Activated gamma-delta T cell (primary cell): ENCODE results near the gene C15orf40.
"Not testable (repeated sequence)": the region's sequence is repeated elsewhere in the genome, so short reads cannot be mapped to it uniquely, and the experiment has no call there.

Source experiments
- DNase-seq: peaks from one replicate; lab custom pipeline; 2025; lab: John Stamatoyannopoulos, UW

C15orf40 gene

DNA sequence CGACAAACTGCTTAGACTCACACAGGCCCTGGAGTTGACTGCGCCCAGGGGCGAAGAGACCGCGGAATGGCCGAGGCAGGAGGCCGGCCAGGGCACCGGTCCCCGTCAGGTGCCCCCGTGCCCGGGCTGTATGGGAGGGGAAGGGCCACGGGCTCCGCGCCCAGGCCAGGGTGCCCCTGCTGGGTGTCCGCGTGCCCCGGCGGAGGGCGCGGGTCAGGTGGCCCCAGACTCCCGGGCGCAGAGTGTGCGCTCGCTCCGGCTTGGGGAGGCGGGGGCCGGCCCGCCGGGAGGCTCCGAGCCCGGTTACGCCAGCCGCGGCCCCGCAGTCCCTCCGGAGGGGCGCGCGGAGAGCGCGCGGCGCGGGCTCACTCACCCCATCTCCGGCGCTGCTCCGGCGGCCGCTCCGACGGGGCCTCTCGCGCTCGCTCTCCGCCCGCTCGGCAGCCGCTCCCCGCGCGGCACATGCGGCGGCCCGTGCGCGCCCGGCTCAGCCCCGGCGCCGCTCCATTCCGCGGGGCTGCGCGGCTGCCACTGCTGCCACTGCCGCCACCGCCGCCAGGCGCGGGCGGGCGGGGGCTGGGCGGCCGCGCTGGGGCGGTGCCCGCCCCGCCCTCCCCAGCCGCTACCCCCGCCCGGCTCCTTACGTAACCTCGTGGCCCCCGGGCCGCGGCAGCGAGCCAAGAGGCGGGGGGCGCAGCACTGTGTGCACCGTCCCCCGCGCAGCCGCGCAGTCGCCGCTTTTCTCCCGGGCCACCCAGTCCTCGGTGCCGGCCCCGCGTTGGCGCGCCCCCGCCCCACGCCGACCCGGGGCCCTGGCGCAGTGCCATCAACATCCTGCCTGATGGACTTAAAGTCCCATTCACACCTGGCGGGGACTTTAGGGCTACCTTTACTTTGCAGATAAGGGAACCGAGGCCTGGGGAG lies 59.0 kb downstream of the C15orf40 start, which contains the start of gene HOMER2:
HOMER2 (minus strand) TSS at position 563 of the 924 bp plus-strand sequence; CDS start at position 378, 185 bp downstream.
- DNase-seq, result no peak

DNA sequence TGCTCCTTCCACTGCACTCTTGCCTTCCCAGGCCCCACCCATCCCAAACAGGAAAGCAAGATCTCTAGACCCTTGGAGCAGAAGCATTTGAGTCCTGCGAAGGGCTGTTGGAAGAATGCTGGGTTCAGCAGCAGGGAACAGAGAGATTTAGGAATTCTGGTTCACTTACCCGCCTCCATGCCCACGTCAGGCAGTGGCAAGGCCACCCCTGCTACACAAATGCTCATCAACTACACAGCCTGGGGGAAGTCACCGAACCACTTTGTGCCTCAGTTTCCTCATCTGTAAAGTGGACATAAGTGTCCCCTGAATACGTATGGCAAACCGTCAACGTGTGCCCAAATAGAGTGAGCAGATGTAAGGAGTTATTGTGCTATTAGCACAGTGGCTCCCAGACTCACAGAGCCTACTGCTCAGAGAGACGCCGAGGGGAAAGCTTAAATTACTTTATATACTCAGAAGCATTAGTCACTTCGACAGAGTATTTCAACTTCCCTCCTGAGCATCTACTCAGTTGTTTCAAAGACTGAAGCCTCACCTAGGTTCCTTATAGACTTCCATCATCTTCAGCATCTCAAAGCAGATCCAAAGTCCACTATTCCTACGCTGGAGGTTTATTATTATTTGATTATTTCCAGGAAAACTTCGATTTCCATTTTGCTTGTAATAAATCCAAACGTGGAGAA lies 59.8 kb downstream of the C15orf40 start:
- no peak for DNase-seq

DNA sequence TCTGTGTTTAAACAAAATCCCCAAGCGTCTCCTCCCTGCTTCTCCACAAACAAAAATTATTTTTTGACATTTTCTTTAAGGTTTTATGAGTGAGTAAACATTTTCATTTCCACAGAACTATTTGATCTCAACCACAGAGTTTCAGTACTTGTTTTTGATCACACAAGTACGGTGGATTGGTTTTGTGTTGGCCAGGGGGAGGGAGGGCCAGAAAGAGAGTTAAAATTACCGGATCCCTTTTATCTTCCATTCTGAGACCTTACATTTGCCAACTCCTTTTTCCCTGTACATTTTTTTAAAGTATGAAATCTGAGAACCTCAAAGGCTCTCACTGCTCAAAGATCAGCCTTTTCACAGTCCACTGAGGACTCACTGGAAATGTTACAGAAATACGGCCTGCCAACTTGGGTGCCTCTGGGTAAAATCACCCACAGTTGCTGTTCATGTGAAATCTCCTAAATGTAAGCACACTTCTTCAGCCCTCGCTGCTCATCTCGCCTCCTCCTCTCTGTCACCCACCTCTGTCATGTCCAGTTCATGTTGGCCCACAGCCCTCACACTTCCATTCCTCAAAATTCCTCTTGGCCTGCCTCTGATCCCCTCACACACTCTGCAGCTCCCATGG lies 60.6 kb downstream of the C15orf40 start:
- DNase-seq, result no peak

DNA sequence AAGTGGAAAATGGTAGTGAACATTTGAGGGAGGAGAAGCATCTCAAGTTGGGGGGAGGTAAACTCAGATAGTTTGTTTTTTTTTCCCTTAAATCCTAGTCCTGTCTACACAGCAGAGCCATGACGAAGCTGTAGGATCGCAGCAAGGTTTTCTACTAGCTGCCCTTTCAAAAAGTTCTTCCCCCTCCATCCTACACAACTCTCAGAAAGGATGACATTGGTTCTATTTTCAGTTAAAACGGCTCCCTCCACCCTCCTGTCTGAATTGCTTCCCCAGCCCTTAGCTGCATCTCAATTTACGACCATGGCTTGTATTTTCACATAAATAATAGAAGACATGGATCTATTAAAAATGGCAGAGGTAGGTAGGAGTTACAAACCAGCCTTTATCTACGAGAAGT lies 61.1 kb downstream of the C15orf40 start:
- no peak for DNase-seq

DNA sequence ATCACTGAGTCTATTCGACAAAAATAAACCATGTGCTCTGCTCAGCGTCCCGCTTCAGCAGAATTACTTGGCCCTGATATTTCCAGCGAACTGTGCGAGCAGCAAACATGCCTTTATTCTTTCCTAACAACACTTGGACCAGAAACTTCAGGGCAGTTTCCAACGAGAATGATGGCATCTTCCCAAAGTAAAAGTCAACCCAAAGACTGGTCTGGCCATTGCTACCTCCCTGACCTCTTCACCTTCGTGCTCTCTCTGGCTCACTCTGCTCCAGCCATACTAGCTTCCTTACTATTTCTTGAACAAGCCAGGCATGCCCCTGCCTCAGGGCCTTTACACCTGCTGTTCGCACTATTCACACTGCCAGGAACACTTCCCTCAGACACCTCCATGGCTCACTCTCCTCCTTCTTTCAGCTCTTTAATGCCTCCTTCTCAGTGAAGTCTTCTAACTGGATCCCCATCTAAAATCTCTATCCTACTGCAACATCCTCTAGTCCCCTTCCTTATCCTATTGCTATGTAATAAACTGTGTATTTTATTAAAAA lies 65.2 kb downstream of the C15orf40 start:
- no peak for DNase-seq

DNA sequence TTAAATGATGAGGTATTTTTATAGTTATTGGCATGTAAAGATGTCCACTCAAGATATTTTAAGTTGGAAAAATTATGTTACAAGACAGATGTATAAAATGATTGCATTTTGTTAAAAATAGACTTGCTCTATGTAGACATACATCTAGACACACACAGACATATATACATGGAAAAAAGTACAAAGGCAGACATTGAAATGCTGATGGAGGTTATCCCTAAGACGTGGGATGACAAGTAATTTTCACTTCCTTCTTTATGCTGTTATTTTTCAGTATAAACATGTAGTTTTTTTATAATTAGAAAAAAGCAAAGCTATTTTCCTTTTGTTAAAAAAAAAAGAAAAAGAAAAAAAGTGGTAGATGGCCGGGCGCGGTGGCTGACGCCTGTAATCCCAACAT lies 66.1 kb downstream of the C15orf40 start:
- DNase-seq, result no peak

DNA sequence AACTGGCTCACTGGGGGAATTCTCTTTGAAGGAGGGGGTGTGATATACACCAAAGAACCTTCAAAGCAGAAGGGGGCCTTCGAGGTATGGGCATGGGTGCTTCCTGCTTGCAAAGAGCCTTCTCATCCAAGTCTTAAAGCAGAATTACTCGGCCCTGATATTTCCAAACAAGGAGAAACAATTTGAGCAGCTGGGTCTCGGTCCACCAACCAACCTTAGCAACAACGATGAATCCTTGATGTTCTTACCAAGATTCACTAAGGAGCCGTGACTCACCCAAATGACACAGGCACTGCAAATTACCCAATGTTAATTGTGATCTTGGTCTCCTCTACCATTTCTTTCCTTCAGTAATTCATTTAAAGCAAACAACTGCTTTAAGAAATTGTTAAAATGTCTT lies 66.6 kb downstream of the C15orf40 start:
- no peak for DNase-seq

DNA sequence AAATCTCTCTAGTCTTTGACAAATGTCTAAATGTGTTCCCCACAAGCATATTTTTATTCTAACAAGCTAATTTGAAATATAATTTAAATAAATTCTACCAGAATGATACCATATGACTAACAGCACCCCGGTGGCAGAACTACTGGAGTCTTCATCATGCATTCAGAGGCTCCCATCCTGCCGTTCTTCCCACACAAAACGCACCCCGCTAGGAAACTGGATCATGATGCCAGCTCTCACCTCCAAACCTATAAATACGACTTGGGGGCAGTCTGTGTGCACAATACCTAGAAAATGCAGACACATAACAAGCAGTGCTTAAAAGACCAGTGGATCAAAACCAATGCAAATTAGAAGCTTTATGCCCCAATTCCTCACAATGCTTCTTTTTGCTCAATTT lies 67.4 kb downstream of the C15orf40 start:
- no peak for DNase-seq

DNA sequence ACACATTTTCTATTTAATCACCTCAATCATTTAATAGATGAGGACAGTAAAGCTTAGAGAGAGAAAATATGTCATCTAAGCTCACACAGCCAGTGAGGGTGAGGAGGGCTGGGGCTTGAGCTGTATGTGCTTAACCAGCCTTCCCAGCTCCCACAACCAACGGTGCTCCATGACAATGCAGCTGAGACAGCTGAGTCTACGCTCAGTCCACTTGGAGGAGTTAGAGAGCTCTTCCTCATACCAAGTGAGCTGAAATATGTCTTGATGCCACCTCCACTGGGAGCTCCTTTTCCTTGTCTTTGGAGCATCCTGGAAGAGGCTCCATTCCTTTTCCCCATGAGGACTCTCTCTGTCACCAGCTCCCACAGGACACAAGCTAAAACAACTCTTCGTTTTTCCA lies 68.3 kb downstream of the C15orf40 start:
- DNase-seq, result no peak

DNA sequence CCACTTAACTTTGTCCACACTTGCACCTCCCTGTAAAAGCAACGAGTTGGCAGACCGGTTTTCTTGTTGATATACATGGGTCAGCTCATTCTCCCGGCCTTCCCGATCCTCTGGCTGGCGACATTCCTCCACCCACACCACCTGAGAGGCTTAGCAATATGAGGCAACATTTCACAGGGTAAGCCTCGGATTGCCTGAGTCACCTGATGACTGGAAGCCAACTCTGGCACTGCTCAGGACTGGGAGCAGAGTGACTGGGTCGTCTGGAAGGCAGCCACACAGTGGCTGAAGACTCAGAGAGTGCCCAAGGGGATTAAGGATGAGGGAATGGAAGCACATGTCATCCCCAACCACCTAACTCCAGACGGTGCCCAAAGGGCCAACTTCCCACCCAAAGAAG lies 68.7 kb downstream of the C15orf40 start:
- no peak for DNase-seq

DNA sequence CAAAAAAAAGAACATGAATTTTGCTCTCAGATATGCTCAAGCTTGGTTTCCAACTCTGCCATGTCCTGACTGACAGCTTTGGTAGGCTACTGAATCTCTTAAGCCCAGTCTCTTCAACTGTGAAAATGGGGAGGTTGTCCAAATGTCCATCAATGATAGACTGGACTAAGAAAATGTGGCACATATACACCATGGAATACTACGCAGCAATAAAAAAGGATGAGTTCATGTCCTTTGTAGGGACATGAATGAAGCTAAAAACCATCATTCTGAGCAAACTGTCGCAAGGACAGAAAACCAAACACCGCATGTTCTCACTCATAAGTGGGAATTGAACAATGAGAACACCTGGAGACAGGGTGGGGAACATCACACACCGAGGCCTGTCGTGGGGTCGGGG lies 71.8 kb downstream of the C15orf40 start:
- not testable (repeated sequence) for DNase-seq
